ENCODE measurements around the gene MYL11.

GRCh38 chr16:30348929-30349328 lies 25.7 kb upstream of the MYL11 start:
- TF ChIP-seq POLR2A (IDR thresholded peaks at IDR 0.05) (no peak), CTCF (IDR thresholded peaks at IDR 0.05) (no peak)

All from prostate gland (tissue), 2 donors.